ENCODE data around the gene LIPN.

The LIPN gene

DNA sequence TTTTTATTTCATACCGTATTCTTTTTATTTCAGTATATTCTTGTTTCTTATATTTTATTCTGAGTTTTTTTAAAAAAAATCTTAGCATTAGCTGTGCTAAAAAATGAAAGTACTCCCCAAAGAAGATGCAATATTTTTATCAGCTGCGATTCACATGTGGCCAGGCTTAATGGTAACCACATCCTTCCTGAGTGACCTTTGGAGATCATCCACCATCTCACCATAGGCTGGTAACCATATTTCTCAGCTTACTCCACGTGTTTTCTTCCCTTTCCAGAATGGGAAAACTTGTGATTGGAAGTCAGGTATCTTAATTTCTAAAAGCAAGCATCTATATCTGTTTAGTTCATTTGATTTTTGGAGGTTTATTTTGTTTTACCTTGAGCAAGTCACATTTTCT is 23.9 kb downstream of the LIPN start:
- no peak for DNase-seq (ENCODE audit: low read depth in 2 of 3, low spot score in 2 of 3)

DNA sequence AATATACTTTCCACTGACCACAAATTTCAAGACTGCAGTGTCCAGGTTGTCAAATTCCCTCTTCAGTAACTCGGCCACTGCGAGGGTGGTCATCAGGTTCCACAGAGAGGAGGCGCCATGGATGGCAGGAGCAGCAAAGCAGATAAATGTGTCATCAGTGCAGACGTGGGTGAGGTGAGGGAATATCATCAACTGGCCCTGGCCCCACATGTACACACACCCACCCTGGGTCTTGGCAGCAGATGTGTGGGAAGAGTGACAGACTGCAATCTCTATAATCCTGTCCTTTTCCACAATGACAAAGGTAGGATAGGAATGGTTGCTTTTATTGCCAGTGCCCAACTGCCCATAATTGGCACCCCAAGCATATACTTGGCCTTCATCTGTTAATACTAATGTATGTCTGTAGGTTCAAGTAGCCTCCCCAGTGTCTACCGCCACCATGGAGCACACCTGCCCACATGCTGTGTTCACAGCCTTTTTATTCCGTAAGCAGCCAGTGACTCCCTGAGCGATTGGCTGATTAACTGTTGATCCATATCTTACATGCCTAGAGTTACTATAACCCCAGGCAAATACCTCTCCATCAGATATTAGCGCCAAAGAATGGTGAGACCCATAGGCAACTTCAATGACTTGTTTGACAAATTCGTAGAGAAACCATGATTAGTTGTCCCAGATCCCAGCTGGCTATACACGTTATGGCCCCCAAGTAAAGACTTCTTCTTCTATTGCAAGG is 26.4 kb downstream of the LIPN start:
- no peak for DNase-seq (ENCODE audit: low read depth in 2 of 3, low spot score in 2 of 3)

DNA sequence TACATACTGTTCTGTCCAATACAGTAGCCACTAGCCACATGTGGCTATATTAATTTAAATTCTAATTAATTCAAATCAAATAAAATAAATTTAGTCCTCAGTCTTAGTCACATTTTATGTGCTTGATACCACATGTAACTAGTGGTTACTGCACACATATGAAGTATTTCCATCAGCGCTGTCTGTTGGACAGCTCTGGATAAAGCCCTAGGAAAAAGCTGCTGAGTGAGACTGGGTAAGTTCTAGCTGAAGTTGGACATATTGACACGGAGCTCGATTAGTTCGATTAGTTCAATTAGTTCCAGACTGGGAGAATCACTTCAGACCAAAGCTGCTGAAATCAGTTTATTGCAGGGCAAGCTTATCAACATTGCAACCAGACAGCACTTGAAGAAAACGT is 27.6 kb downstream of the LIPN start:
- DNase-seq (ENCODE audit: low read depth in 2 of 3, low spot score in 2 of 3), result no peak

DNA sequence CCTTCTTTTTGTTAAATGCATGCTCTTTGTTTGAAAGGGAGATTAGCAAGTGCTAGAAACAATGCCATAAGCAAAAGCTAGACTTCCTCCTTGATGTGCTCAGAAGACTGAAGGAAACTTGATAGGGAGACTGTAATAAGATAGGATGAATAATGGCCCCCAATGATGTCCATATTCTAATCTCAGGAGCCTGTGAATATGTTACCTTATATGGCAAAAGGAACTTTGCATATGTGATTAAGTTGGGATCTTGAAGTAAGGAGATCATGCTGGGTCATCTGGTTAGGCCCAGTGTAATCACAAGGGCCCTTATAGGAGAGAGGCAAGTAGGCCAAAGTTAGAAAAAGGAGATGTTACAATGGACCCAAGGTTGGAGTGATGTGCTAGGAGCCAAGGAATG is 29.1 kb downstream of the LIPN start:
- no peak for DNase-seq (ENCODE audit: low read depth in 2 of 3, low spot score in 2 of 3)

DNA sequence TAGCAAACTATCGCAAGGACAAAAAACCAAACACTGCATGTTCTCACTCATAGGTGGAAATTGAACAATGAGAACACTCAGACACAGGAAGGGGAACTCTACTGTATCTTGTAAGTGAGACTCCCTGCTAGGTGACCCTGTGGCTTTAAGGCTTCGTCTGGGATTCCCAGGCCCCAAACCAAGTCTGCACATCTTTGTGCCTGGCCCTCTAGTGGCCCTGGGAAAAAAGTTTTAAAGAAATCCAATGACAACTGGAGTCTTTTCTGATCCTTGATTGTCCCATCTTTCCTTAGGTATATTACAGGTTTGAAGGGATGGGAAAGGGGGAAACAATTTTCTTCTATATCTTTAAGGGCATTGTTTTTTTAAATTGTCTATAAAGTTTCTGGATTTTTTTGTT is 32.1 kb downstream of the LIPN start:
- no peak for DNase-seq (ENCODE audit: low read depth in 2 of 3, low spot score in 2 of 3)

DNA sequence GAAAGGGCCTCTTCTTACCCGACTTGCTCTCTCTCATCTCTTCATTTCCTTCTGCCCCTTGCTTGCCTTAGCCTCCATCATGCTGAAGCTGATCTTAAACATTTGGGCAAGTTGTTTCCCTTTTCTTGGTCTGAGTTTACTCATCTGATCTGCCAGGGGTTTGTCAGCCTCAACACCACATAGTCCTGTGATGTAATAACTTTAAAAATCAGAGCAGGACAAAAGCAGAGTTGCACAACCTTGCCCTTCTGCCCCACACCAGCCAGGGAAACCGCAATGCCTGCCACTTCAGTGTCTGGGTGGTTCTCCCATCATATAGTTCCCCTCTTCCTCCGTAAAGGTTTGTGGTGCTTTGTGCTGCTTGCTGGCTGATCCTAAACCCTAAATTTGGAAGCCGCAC is 32.8 kb downstream of the LIPN start:
- no peak for DNase-seq (ENCODE audit: low read depth in 2 of 3, low spot score in 2 of 3)

DNA sequence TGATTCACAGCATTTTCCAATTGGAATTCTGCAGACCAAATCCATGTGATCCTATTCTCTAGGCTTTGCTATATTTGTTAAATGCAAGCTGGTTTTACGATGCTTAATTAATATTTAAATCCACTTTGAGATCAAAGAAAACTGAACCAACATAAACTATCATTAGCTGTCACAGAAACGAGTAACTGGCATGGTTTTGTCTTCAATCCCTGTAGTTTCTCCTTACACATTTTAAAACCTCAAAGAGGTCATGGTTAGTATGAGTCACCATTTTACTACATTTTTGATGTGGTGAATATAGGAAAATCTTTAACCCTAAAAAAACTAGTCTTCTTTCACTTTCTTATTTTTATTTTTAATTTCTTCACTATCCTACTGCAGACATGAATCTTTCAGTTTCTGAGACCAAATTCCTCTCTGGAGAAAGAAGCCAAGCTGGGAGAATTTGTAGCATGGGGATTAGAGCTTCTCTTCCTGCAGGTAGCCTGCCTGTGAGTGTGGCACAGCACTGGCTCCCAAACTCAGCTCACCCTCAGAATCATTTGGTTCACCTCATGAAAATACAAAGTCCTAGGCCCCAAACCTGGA is 34.0 kb downstream of the LIPN start:
- DNase-seq (ENCODE audit: low read depth in 2 of 3, low spot score in 2 of 3), result no peak

DNA sequence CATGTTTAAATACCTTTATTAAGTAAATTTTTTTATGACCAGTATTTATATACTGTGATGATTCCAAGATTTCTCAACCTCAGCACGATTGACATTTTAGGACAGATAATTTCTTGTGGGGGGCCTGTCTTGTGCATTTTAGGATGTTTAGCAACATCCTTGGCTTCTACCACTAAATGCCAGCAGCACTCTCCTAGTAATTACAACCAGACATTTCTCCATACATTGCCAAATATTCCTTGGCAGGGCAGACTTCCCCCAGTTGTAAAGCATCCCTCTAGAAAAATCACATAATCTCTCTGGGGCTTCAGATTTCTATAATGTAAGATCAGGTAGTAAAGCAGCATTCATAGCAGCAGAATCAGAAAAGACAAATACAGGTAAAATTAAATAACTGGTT is 34.9 kb downstream of the LIPN start:
- no peak for DNase-seq (ENCODE audit: low read depth in 2 of 3, low spot score in 2 of 3)

DNA sequence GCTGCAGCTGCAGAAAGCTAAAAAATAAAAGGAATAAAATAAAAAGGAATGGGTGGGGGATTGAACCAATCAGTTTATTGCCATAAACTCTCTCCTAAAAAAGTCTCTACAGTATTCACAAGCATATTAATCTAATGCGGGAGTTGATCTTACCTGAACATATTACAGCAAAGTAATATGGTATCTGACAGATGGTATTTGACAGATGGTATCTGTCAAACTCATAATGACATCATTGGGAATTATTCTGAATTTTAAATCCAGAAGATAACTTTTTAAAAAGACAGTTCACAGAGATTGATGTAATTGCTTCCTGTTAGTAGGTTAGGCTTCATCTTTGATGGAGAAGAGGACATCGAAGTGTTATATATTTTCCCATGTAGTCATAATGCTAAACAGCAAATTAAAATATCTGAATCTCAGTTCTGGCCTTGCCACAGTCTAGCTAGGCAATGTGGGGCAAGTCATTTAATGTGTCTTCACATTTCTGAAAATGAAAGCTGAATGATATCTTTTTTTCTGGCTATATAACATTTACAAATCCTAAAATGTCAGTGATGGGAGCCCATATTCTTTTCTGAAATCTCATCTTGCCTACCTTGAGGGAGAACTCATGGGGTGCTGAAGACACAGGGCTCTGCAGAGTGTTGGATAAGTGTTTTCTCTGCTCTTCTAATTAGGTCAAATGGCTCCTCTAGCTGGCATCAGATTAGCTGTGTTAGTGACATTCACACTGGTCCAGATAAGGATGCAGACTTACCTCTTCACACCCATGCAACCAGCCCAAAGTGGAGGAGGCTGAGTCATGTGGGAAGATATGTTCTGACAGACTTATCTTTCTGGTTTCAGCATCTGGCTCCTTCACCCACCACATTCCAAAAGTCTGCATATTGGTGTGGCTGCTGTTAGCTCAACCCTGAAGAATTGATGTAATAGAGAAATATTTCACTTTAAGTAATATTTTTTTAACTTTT is 40.6 kb downstream of the LIPN start:
- DNase-seq (ENCODE audit: low read depth in 2 of 3, low spot score in 2 of 3), result no peak

DNA sequence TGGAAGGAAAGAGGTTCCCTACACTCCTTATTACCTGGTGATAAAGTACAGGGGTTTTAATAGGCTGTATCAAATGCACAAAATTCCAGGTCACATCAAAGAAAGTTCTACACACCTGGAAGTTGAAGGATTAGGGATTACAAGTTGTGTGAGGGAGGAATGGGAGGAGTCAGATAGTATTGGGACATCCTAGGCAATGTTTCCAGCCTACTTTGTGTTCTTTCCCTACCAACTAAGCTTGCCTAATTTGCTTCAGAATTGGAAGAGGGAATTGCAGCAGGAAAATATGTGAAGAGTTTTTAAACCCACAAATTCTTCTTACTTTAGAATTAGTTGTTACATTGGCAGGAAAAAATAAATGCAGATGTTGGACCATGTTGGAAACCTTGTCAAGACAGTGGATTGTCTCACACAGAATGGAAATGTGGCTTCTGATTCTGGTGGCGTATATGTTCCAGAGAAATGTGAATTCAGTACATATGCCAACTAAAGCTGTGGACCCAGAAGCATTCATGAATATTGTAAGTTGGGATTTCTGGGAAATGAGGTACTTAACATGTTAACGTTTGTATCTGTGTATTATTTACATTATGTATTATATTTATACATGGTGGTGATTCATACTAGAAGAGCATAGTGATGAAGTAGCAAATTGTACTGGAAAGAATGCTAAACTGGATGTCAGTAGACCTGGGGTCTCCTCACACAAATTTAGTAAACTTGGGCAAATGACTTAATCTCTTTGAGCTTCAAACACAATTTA is 42.9 kb downstream of the LIPN start, which contains the start of gene LIPM:
Gene LIPM, plus strand, starts transcription at position 208 of the 763 bp plus-strand sequence. Its CDS starts 167 bp downstream, at position 375.
- no peak for DNase-seq (ENCODE audit: low read depth in 2 of 3, low spot score in 2 of 3)

DNA sequence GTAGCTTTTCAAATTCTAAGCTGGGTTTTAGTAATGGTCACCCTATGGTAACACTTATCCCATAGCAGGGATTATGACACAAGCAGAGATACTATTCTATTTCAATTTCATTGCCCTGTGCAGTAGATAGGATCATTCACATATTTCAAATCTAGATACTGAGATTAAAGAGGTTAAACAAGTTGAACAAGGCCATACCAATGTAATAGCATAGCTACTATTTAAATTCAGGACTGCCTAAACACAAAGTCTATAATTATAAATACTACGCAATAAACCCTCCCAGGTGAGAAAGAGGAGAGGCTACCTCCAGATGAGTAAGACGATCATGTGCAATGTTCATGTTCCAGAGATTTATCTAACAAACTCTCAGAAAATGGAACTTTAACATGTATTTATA is 43.8 kb downstream of the LIPN start:
- DNase-seq (ENCODE audit: low read depth in 2 of 3, low spot score in 2 of 3), result no peak

DNA sequence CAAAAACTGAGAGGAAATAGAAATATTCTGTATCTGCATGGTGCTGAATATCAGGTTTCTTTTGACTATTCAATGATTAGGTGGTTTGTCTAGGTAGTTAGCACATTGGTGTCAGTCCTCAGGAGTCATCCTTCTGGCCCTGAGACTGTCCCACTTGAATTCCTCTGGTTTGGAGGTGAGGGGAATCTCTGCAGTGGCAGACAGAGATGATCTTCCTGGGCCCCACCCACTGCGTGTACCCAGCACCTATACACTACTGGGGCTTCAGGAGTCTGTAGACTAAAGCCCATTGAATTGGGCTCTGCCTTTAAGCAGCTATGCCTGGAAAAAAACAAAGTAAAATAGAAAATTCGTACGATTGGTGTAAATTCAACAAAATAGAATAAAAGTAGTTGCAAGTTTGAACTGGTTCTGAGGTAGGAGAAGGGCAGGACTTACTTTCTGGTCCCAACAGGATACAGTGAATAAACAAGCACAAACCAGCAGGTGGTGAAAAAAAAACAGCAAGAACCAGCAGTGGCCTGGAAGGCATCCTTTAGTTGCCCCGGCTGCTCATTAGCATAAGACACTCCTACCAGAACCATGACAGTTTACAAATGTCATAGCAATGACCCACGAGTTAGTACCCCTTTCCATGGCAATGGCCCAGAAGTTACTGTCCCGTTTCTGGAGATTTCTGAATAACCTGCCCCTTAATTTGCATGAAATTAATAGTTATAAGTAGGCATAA is 44.4 kb downstream of the LIPN start:
- no peak for DNase-seq (ENCODE audit: low read depth in 2 of 3, low spot score in 2 of 3)

DNA sequence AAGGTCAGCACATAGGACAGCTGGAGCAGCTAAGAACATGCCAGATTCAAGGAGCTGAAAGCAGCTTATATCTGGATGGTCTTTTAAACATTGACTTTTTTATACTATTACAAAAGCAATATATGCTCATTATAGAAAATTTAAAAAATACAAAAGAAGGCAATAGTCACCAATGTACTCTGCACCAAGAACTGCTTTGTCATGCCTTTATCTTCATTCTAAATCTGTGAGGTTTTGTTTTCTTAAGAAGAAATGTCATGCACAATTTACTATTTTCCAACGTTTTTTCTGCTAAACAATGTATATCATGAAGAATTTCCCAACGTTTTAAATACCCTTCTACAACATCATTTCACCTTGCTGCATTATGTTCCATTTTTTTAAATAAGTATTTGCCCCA is 45.5 kb downstream of the LIPN start:
- DNase-seq (ENCODE audit: low read depth in 2 of 3, low spot score in 2 of 3), result no peak

DNA sequence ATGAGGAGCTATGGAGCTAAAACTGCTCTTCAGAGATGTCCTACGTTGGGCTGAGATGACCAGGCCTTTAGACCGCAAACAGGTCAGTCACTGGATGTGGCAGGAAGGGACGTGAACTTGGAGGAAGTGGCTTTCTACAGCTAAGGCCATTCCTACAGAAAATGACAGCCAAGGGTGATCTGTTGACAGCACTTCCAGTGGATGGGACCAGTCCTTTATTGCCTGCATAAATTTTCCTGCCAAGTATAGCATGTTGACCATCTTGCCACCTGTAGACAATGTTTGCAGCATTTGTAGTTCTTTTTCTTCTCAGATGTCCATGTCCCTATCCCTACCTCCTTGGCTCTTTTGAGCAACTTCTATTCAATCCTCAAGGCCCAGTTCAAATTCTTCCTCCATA is 46.1 kb downstream of the LIPN start:
- no peak for DNase-seq (ENCODE audit: low read depth in 2 of 3, low spot score in 2 of 3)

DNA sequence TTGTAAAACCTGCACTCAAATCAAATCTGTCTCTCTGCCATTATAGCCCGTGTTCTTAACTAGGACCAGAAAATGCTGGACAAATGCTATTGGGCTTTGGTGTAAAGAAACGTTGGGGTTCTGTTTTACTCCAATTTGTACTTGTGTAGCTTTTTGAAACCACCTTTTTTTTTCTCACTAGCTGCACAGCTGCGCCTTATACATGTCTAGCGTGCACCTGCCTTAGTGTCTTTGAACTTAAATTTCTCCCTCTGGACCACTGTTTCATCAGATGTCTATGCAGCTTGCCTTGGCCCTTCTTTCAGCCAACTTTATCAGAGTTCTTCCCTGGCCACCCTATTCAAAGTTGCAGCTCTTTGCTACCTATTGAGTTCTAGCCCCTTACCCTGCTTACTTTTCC is 49.8 kb downstream of the LIPN start:
- DNase-seq (ENCODE audit: low read depth in 2 of 3, low spot score in 2 of 3), result no peak

DNA sequence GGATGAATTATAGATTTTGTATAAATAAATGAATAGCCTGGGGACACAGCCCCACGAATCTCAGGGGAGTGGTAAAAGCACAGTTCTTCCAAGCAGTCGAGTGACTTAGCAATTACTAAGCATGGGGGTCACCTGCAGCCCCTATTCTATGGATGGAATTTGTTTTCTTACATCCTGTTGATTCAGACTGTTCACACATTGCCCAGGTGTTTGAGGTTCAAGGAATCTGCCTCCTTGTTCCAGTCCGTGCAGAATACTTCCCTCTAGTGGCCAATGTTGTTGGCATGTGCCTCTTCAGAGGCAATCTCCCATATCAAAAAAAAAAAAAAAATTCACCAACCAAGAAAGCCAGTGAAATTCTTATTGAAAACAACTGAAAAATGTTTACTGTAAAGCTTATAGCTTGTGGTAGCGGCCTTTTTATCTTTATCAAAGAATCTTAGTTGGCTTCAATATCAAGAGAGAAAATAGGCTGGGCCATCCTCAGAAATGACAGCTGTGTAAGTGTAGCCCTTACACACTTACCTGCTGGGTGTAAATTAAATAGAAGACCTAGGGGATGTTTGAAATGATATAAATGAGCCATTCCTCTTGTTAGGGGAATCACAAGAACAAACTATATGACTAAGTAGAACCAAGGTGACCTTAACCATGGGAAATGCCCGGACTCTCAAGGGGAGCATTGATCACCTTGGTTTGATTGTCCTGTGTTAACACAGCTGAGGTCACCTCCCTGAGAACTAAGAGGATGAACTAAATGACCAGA is 50.6 kb downstream of the LIPN start:
- no peak for DNase-seq (ENCODE audit: low read depth in 2 of 3, low spot score in 2 of 3)

DNA sequence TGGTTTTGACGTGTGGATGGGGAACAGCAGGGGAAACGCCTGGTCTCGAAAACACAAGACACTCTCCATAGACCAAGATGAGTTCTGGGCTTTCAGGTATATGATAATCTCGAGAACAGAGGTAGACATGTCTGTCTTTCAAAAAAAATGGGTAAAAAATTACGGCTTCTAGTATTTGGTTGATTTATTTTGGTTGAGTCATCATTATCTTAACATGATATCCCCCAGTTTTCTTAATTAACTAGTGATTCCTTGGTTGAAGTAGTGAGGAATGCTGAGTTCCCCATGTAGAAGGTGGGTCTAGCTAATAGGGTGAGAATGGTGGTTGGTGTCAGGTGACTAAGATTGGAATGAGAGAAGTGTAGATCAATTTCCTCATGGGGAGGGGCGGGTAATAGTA is 53.4 kb downstream of the LIPN start:
- DNase-seq (ENCODE audit: low read depth in 2 of 3, low spot score in 2 of 3), result no peak

DNA sequence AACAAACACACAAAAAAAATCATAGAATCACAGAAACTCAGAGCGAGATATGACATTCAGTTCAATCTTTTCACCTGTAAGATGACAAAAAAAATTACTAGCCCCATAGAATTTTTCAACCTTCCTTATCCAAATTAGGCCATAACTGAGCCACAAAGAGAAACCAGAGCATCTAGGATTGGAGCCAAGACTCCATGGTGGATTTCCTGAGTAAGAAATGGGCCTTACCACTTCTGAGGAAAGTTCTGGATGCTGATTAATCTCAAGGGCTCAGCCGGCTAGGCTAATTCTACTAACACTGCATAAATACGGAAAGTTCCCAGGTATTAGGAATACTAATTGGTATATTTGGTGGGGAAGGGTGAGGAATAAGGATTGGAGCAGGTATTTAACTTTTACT is 59.5 kb downstream of the LIPN start:
- DNase-seq (ENCODE audit: low read depth in 2 of 3, low spot score in 2 of 3), result no peak

DNA sequence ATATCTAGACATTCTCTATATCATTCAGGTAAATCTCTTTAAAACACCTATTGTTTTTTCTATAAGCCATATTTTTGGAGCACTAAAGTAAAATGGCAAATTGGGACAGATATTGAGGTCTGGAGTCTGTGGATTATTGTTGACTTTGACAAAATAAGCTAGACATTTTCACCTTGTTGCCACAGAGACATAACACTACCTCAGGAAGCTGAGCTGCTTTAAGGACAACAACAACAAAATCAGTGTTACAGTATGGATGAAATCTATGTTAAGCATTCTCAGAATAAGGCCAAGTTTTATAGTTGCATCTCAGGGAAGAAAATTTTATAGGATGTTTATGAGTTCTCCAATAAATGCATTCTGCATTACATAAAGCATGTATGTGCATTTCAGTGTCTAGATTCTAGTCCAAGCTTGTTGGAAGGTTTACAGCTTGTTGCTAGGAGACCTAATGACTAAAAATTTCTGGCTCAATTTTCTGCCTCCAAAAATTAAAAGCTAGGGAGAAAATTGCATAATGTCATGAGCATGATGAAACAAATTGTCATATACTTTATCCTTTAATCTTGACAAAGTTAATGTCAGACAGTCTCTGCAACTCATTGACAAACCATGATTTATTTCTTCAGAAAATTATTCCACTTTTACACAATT is 61.1 kb downstream of the LIPN start:
- DNase-seq (ENCODE audit: low read depth in 2 of 3, low spot score in 2 of 3), result no peak
